ENCODE data around the gene TMEM150B. TPM values are rescaled to one million over a fixed set of nuclear protein-coding genes. Genes with fewer than 3 reads are reported as not detected.

The TMEM150B gene
- total RNA-seq, 1 experiment from 2014 or later = not detected

- intact Hi-C loops (cut with micrococcal nuclease; ENCODE audit: unreplicated experiment) = no loop called here
These were observed 20.7 kb downstream of the TMEM150B start for GRCh38 chr19:55304279-55304978.

GRCh38 chr19:55303477-55303876 is 21.7 kb downstream of the TMEM150B start:
- H3K4me3 ChIP-seq = no peak overlapping the region
- POLR2A ChIA-PET (ENCODE audit: unreplicated experiment) = no interaction called here
- no peaks in the 10 kb centered on the region for H4K20me1 ChIP-seq (ENCODE audit: insufficient read depth)
- CTCF ChIA-PET = no interaction called here
- no peaks in the 10 kb centered on the region for H3K36me3 ChIP-seq (ENCODE audit: low read depth)
- H3K79me2 ChIP-seq (ENCODE audit: low read depth) = no peaks in the 10 kb centered on the region
- BruUV-seq (replicated peaks) = no TSS peak
- H2AFZ ChIP-seq = no peak overlapping the region
- H3F3A ChIP-seq (ENCODE audit: insufficient read depth, low read depth) = peaks cover 10% of the 10 kb centered on the region; the same call in 1 of the 2 replicates
- no peaks in the 10 kb centered on the region for H3K27me3 ChIP-seq (ENCODE audit: insufficient read depth, low read depth)
- H3K9me2 ChIP-seq (ENCODE audit: insufficient read depth) = no peaks in the 10 kb centered on the region
- H3K4me1 ChIP-seq (replicated peaks; ENCODE audit: insufficient read depth) = 0 out of 2 replicates have a peak, but pooled peaks cover 4% of the 10 kb centered on the region
- no peak for DNase-seq
- TF ChIP-seq, protein P1, sequence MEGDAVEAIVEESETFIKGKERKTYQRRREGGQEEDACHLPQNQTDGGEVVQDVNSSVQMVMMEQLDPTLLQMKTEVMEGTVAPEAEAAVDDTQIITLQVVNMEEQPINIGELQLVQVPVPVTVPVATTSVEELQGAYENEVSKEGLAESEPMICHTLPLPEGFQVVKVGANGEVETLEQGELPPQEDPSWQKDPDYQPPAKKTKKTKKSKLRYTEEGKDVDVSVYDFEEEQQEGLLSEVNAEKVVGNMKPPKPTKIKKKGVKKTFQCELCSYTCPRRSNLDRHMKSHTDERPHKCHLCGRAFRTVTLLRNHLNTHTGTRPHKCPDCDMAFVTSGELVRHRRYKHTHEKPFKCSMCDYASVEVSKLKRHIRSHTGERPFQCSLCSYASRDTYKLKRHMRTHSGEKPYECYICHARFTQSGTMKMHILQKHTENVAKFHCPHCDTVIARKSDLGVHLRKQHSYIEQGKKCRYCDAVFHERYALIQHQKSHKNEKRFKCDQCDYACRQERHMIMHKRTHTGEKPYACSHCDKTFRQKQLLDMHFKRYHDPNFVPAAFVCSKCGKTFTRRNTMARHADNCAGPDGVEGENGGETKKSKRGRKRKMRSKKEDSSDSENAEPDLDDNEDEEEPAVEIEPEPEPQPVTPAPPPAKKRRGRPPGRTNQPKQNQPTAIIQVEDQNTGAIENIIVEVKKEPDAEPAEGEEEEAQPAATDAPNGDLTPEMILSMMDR (conservative IDR thresholded peaks at IDR 0.05) = no peak
- TF ChIP-seq EZH2 (IDR thresholded peaks at IDR 0.05; ENCODE audit: low read depth) = no peak
- intact Hi-C loops (cut with micrococcal nuclease; ENCODE audit: unreplicated experiment) = no loop called here
- no peak overlapping the region for H3K27ac ChIP-seq
- no peaks in the 10 kb centered on the region for H3K9me3 ChIP-seq (ENCODE audit: insufficient read depth, low read depth)
- no peak overlapping the region for H3K4me2 ChIP-seq

More at GRCh38 chr19:55304279-55304978, 20.7 kb downstream of the TMEM150B start:
- CTCF ChIA-PET = interaction anchor here (0.6 kb wide), 2 partner anchors 35 to 113 kb away, joined by 3 read pairs; no protein-coding TSS in a partner anchor
- Histone ChIP-seq H3K27me3 (ENCODE audit: insufficient read depth, low read depth) (no peaks in the 10 kb centered on the region), H3K4me2 (no peak overlapping the region), H4K20me1 (ENCODE audit: insufficient read depth) (no peaks in the 10 kb centered on the region), H3K9me3 (ENCODE audit: insufficient read depth, low read depth) (no peaks in the 10 kb centered on the region), H3K9me2 (ENCODE audit: insufficient read depth) (no peaks in the 10 kb centered on the region), H3K27ac (no peak overlapping the region), H3K36me3 (ENCODE audit: low read depth) (no peaks in the 10 kb centered on the region), H3K4me3 (no peak overlapping the region), H3K4me1 (replicated peaks; ENCODE audit: insufficient read depth) (0 out of 2 replicates have a peak, but pooled peaks cover 4% of the 10 kb centered on the region), H3K79me2 (ENCODE audit: low read depth) (no peaks in the 10 kb centered on the region), H3F3A (ENCODE audit: insufficient read depth, low read depth) (peaks cover 10% of the 10 kb centered on the region; the same call in 1 of the 2 replicates), H2AFZ (no peak overlapping the region)
- POLR2A ChIA-PET (ENCODE audit: unreplicated experiment) = no interaction called here
- TF ChIP-seq EZH2 (IDR thresholded peaks at IDR 0.05; ENCODE audit: low read depth) = no peak
- TF ChIP-seq, protein P1 (conservative IDR thresholded peaks at IDR 0.05) = no peak
- BruUV-seq (replicated peaks) = no TSS peak
- DNase-seq = peak in 1 of 2 experiments; percentile 57

GRCh38 chr19:55302318-55302703 is 22.8 kb downstream of the TMEM150B start:
- CTCF ChIA-PET = interaction anchor here (0.5 to 1.4 kb wide), 11 partner anchors 22 to 134 kb away, joined by 3 to 16 read pairs (median 8); partner anchors contain the start of genes HSPBP1, KMT5C and TMEM238
- 0 out of 2 replicates have a peak, but pooled peaks cover 4% of the 10 kb centered on the region for H3K4me1 ChIP-seq (replicated peaks; ENCODE audit: insufficient read depth)
- H2AFZ ChIP-seq = peak overlapping the region; percentile 87
- peak overlapping the region; percentile 55; the same call in 1 of the 2 replicates for H3K4me3 ChIP-seq
- no peaks in the 10 kb centered on the region for H3K9me3 ChIP-seq (ENCODE audit: insufficient read depth, low read depth)
- no peaks in the 10 kb centered on the region for H3K9me2 ChIP-seq (ENCODE audit: insufficient read depth)
- BruUV-seq (replicated peaks) = no TSS peak
- no peak for DNase-seq
- H3K79me2 ChIP-seq (ENCODE audit: low read depth) = no peaks in the 10 kb centered on the region
- H3K27me3 ChIP-seq (ENCODE audit: insufficient read depth, low read depth) = no peaks in the 10 kb centered on the region
- POLR2A ChIA-PET (ENCODE audit: unreplicated experiment) = interaction anchor here (0.8 to 1.0 kb wide), 2 partner anchors 15 to 82 kb away, joined by 4 to 5 read pairs; partner anchors contain the start of gene TMEM238
- no peaks in the 10 kb centered on the region for H3K36me3 ChIP-seq (ENCODE audit: low read depth)
- no peak overlapping the region for H3K27ac ChIP-seq
- H3K4me2 ChIP-seq = peak overlapping the region; percentile 89
- peaks cover 10% of the 10 kb centered on the region; the same call in 1 of the 2 replicates for H3F3A ChIP-seq (ENCODE audit: insufficient read depth, low read depth)
- H4K20me1 ChIP-seq (ENCODE audit: insufficient read depth) = no peaks in the 10 kb centered on the region
- TF ChIP-seq EZH2 (IDR thresholded peaks at IDR 0.05; ENCODE audit: low read depth) = no peak
- TF ChIP-seq, protein P1 (conservative IDR thresholded peaks at IDR 0.05) = no peak
- intact Hi-C loops (cut with micrococcal nuclease; ENCODE audit: unreplicated experiment) = no loop called here

Data from PC-9 (cell line).